Measurements from ENCODE around the gene TUBA3D. TPM values are rescaled to one million over a fixed set of nuclear protein-coding genes. Genes with fewer than 3 reads are reported as not detected.
"Not testable (repeated sequence)": the region's sequence is repeated elsewhere in the genome, so short reads cannot be mapped to it uniquely, and the experiment has no call there.

The TUBA3D gene
- polyA plus RNA-seq, 3 donors = 0.53 to 2.7 (median 2.4) TPM

DNA sequence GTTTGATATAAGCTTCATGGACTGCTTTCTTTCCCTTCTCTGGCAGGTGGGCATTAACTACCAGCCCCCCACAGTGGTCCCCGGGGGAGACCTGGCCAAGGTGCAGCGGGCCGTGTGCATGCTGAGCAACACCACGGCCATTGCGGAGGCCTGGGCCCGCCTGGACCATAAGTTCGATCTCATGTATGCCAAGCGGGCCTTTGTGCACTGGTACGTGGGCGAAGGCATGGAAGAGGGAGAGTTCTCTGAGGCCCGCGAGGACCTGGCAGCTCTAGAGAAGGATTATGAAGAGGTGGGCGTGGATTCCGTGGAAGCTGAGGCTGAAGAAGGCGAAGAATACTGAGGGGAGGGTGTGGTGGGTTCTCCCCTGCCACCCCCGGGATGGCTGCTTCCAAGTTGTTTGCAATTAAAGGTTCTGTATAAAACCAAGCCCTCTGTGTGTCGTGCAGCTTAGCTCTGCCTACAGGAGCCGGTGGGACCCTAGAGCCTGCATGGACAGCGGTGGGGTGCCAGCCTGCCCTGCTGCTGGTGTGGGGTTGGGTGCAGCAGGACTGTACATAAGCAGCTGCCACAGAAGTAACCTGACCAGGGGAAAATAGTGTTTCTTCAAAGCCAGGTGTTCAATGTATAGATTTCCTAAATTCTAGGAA, 6.7 kb downstream of the TUBA3D start:
- not testable (repeated sequence) for DNase-seq

DNA sequence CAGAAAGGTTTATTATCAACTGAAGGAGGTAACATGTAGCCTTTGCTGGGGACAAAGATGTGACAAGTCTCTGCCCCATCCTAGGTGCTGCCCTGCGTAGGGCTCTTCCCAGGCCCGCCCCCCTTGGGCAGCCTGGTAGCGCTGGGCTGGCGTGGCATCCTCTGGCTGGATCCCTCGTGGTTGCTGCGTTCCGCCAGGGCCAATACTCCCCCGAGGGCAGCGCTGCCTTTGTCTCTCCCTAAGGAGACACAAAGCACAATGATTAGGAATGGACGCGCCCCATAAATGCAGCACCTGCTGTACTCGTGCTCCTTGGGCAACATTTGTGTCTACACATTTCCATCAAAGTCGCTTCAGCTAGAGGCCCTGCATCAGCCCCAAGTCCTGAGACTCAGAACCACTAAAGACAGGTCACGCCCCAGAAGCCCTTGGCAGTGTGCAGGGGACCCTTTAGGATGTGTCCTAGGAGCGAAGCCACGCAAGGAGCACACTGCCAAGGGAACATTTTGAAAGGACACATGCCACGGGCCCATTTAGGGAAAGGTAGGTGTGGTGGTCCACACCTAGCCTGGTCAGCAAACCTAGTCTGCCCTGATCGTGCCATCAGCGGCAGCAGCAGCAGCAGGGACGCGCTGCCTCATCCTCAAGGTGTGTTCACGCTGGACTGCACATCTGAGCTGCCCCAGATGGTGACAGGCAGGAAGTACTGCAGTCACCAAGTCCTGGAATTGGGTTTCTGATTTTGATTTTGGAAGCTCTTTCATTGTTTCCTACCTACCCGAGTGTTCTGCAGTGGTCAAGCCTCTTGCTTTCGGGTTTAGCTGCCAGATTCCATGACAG, 8.3 kb downstream of the TUBA3D start:
- DNase-seq = not testable (repeated sequence)

DNA sequence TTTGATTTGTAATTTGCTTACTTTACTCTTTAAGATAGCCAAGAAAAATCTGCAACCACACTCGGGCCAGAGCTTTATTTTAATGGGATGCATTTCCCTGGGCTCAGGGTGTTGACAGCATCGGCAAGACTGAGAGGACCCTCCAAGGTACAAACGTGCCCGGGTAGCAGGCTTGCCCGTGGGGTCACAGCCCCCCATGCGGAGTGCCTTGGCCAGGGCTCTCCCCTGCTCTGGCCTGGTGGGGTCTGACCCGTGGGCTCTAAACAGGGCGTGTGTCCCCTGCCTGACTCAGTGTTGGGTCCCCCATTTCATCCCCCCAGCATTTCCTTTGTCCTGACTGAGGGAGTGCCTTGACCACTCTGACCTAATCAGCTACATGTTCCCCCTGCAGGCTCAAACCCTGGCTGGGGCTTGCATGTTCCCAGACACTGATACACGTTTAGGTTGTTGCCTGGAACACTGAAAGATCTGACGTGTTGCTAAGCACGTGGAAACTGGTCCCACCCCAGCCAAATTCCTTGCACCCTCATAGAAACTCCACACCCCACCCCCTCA, 9.1 kb downstream of the TUBA3D start:
- DNase-seq = not testable (repeated sequence)

DNA sequence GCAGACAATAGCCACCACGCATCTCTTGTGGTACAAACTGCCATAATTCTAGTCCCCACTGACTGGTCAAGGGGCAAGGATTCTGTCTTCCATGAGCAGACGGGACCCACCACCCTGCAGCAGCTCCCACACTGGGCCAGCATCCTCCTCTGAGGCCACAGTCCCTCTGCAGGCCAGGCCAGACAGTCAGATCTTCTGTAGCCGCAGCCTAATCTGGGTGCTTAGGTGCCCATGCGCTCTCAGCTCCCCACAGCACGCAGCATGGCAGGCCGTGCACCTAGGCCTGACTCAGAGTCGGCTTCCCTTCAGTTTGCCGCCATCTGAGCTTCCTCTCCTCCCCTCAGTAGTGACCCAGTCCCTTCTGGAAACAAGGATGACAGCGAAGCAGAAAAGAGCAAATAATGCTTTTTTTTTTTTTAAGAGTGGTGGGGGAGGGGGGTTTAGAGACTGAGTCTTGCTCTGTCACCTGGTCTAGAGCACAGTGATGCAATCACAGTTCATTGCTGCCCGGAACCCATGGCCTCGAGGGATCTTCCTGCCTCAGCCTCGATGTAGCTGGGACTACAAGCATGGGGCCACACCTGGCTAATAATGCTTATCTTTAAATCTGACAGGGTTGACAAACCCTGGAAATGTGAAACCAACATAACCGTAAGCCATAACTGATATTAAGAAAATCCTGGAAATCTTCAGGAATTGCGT, 10.4 kb downstream of the TUBA3D start:
- DNase-seq = not testable (repeated sequence)

DNA sequence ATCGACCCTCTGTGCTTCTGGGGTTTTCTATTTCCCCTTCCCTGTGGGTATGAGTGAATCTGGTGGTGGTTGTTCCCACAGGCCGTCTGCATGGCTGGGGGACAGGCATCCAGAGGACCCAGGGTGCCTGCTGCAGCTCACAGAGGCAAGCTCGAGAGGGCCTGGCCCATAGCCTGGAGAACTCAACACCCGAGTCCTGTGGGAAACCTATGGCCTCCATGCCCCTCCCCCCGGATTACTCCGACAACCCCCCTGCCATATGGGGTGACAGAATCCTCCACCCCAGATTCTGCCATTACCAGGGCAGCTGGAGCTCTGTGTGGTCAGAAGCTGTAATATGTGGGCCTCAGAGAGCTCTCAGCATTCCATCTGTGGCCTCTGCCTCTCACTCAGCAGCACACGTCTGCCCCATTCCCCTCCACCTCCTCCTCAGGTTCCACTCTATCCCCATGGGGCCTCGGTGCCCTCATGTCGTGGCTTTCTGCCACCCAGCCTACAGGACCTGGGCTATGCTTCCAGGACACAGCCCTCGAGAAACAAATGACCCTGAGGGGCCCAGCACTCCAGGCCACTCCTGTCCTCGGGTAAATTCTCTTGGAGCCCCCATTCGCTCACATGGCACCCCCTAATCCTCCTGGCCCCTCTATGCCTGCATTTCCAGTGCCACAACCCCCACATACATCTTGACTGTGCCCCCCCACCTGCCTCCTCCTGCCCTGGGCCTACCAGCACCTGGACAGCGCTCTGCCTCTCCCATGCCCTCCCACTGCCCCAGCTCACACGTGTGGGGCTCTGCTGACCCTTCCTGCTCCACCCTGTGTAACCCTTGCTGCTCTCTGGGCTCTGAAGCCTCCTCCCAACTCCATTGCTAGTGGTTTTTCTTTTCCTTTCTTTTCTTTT, 12.6 kb downstream of the TUBA3D start:
- DNase-seq = no peak

DNA sequence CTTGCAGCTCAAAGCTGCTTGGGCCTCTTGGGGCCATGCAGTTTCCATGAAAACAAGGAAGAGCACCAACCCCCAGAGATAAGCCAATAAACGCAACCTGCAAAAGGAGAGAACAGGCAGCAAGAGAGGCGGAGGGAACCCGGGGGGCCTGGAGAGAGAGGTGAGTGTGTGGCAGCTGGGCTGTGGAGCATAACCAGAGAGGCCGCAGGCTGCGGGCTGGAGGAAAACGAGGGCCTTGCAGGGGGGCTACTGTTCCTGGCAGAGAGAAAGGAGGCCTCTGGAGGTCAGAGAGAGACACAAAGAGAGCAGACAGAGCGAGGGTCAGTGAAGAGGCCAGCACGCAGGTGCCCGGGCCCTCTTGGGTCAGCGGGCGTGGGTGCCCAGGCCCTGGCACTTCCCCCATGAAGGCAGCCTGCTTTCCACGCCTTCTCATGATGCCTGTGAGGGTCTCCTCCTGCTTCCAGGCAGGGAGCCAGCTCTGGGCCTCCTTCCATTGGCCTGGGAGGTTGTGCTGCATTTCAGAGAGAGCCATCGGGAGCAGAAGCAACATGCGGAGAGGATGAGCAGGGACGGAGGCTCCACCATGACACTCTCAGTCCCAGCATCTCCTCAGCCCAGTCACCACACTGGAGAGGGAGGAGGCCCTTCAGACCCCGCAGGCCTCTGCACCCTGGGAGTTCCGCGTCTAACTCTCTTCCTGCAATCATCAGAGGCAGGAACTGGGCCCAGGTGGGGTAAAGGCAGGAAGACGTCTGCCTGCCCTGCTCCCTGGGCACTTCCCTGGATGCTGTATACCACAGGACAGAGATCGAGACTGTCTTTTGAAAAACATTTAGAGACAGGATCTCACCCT, 14.9 kb downstream of the TUBA3D start:
- not testable (repeated sequence) for DNase-seq

DNA sequence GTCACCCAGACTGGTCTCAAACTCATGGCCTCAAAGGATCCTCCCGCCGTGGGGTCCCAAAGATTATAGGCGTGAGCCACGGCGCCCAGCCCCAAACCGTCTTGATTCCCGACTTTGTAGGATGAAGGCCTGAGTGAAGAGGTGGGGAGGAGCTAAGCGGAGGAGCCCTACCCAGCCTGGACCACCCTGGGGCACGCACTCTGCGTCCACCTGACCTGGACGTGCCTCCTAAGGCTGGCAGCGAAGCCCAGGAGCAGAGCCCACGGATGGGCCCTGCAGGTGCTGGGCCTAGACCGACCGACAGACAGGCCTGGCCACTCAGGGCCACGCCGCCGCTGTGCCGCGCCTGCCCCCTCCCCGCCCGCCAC, 15.5 kb downstream of the TUBA3D start:
- not testable (repeated sequence) for DNase-seq

DNA sequence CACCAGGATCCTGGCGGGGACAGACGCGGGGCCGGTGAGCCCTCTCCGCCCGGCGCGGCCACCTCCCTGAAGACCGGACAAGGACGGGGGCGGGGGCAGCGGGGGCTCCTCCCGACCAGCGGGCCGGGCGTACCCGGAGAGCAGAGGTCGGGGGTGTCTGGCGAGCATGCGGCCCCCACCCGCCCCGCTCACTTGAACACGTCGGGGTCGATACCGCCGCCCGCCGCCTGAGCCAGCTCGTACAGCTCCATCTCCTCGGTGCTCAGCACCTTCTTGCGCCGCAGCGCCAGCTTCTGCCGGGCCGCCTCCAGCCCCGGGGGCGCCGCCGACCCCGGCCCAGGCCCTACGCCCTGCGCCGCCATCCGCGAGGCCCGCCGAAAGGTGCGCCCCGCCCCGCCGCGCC, 16.1 kb downstream of the TUBA3D start, which contains the start of gene MZT2A:
MZT2A (minus strand) TSS at position 383 of the 403 bp plus-strand sequence; CDS start at position 362, 21 bp downstream.
- not testable (repeated sequence) for DNase-seq

DNA sequence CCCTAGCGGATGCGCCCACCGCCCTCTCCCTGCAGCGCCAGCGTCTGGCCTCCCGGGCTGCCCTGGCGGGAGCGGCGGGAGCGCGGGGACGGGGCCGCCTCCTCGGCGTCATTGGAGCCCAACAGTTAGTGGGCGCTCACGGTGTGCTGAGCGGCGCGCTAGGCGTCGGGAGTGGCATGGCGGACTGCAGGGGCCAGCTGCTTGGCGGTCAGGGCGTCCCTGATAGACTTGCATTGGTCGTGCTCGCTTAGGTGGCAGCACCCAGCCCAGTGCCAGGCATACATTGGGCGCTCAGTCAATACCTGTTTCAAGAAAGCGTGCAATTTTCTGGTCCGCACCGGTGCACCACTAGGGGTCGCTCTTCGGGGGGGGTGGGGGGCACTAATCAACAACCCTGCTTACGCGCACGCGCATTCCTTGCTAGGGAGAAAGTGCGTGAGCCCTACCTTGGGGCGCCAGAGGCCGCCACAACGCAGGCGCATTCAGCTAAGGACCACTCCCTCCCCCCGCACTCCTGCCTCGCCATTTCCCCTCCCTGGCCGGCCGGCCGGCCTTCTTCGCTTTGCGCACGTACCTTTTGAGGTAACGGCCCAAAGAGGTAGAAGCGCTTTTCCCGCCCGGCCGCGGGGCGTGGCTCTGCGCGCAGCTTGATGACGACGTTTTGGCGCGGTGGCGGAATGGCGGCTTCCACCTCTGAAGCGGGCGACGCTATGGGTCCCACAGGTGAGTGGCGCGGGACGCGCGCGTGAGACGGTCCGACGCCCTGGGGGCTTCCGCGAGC, 16.7 kb downstream of the TUBA3D start:
- DNase-seq = peak; percentile 95

DNA sequence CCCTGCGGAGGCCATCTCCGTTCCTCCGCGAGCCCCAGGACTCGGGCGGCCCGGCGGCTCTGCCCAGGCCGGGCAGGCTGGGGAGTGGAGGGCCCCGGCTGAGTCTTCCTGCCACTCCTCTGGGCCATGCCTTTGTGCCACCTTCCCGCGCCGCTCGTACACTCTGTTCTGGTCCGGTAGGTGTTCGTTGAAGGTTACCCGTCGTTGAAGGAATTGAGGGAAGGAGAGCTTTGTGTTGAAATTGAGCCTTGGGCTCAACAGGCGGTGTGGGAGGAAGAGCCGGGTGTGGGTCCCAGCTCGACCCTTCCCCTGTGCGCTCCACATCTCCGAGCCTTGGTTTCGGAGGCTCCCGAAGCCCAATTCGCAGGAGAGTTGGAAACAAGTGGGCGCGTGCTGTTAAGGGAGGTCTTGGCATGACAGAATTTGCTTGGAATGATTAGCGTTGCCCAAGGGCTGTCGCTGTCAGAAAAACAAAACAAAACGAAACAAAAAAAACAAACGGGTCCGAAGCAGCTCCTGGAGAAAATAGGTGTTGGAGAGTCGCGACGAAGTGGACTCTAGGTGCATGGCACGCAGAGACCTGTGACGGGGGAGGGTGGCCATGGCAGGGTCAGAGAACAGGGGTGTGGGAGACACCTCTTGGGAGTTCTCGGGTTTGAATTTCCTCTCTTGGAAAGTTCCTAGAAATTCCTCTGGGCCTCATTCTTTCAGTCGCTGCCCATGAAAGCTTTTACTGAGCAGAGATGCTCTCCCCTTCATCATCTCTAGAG, 17.5 kb downstream of the TUBA3D start:
- no peak for DNase-seq

DNA sequence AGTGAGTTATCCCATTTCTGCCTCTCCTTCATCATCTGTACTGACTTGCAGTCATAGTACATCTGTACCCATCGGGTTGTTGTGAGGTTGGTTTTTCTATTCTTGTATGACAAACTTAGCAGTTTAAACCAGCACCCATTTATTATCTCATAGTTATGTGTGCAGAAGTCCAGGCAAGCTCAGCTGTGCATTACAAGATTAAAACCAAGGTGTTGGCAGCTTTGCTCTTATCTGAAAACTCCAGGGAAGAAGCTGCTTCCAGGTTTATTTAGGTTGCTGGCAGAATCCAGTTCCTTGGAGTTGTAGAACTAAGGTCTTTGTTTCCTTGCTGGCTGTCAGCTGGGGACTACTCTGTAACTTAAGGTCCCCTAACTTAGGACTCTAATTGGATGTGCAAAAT, 19.6 kb downstream of the TUBA3D start:
- DNase-seq = not testable (repeated sequence)

DNA sequence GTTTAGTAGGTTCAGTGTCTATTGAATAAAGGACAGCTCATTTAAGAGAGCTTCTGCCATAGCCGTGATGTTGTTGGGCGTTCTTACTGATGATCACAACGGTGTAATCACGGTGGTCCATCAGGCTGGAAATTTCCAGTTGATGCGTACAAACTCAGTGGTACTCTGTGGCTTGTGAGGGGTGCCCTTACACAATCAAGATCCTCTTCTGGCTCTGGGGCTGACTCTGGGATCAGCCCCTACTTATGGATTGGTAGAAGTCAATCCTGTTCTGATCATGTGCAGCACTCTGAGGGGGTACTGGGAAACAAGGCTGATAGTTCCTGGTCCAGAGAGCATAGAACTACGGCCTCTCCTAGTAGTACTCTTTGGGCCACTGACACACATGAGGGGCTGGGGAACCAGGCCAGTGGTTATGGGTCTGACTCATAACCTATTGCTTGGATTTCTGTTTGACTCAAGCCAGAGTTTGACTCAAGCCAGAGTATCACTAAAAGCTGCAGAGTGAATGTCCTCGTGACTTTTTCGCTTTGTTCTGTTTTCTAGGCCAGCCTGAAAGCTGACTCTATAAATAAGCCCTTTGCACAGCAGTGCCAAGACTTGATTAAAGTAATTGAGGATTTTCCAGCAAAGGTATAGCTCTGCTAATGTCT, 22.5 kb downstream of the TUBA3D start:
- DNase-seq = not testable (repeated sequence)

DNA sequence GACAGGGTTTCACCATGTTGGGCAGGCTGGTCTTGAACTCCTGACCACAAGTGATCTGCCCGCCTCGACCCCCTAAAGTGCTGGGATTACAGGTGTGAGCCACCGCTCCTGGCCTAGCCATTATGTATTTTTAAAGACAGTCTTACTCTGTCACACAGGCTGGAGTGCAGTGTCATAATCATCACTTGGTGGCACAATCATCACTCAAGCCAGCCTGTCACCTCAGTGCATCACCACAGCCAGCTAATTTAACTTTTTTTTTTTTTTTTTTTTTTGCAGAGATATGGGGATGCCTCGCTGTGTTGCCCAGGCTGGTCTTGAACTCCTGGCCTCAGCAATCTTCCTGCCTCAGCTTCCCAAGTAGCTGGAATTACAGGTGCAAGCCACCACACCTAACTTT, 27.7 kb downstream of the TUBA3D start:
- not testable (repeated sequence) for DNase-seq

DNA sequence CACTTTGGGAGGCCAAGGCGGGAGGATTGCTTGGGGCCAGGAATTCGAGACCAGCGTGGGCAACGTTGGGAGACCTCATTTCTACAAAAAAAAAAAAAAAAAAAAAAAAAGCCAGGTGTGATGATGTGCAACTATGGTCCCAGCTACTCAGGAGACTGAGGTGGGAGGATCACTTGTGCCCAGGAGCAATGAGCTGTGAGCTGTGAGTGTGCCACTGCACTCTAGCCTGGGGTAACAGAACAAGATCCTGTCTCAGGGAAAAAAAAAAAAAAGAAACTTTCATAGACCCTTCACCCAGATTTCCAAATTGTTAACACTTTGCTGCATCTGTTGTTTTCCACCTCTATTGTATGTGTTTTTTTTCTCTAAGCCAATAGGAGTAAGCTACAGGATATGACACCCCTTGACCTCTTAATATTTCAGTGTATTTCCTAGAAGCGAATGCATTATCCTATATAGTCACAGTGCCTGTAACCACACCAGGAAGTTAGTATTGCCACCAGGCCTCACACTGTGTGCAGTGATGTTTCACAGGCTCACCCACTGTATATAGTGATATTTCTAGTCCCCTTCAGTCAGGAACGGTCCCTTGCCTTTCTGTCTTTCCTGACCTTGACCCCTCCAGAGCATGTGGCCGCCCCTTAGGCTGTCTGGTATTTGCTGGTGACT, 28.3 kb downstream of the TUBA3D start:
- DNase-seq = not testable (repeated sequence)

DNA sequence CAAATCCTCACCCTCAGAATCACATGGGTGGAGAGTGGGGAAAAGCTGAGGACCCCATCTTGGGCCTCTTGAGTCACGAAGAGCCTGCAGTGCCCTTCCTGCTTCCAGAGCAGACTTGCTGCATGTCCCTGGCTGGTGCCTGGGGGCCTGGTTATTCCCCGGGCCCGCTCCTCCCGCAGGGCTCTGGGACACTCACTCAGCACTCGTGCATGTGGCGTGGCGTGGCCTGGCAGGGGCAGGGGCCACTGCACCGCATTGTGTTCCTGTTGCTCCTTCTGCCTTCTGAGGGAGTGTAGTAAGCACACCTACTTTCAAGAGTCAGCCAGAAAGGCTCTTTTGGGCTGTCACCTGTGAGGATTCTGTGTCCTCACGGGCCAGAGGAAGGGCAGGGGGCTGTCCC, 33.7 kb downstream of the TUBA3D start:
- no peak for DNase-seq

DNA sequence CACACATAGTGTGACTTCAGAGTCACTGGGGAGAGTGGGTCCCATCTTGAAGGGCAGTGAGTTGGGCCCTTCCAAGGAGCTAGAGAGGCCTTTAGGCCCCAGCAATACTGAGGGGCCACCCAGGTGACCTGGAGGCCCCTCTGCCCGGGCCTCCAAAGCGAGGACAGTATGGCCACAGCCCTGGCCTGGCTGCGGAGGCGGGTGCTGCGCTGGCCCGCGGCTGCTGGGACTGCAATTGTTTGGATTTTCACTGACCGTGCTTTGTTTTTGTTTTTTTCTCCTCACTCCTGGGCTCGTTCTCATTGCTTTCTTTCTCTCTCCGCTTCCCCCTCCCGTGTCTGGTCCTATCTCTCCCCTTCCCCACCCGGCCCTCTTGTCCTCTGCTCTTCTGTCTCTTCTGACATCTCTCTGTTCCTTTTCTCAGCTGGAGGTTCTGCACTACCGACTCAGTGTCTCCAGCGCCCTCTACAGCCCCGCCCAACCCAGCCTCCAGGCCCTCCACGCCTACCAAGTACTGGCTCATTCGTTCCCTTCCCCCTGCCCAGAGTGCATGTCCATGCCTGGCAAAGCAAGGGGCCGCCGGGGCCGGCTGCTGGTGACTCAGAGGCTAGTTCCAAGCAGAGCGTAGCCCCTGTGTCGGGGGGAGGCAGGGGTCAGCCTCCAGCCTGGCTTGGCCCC, 35.5 kb downstream of the TUBA3D start:
- DNase-seq = peak; percentile 61

Data from renal pelvis (tissue), 4 donors.